Uterus (tissue), 4 donors: ENCODE measurements around the gene DLG4. TPM values are rescaled to one million over a fixed set of nuclear protein-coding genes. Genes with fewer than 3 reads are reported as not detected.

Experiments
- DNase-seq, 2 donors: peaks; one replicate each; pipeline ENCODE4 v3.0.0-alpha.2; 2019 to 2020
- H3K27ac ChIP-seq, 2 donors: fragments of 200-600 bp; sonication (generic); 1 replicate in 1 of 2; 2 replicates in 1 of 2; pipeline ENCODE4 v1.5.1; 2016 to 2018
- H3K27me3 ChIP-seq, 2 donors: fragments of 200-600 bp; sonication (generic); one replicate each; pipeline ENCODE4 v1.5.1; 2018 to 2019; ENCODE audit warnings: control low read depth in 1 of 2
- H3K36me3 ChIP-seq, 2 donors: fragments of 200-600 bp; sonication (generic); one replicate each; pipeline ENCODE4 v1.5.1; 2019; ENCODE audit warnings: control low read depth in 1 of 2
- H3K4me1 ChIP-seq, 2 donors: fragments of 200-600 bp; sonication (generic); one replicate each; pipeline ENCODE4 v1.5.1; 2018 to 2019; ENCODE audit warnings: control low read depth in 1 of 2
- H3K4me3 ChIP-seq, 2 donors: fragments of 200-600 bp; sonication (generic); 1 replicate in 1 of 2; 2 replicates in 1 of 2; pipeline ENCODE4 v1.5.1; 2018 to 2019; ENCODE audit warnings: mild to moderate bottlenecking in 1 of 2
- H3K9me3 ChIP-seq, 2 donors: fragments of 200-600 bp; sonication (generic); one replicate each; pipeline ENCODE4 v1.5.1; 2019; ENCODE audit warnings: control low read depth in 1 of 2
- CTCF ChIP-seq, 4 experiments: fragments of 200-600 bp in 2 of 4; fragments of 450-650 bp in 2 of 4; sonication (generic) in 2 of 4; IDR thresholded peaks; one replicate each; pipeline ENCODE4 v1.5.1; 2016 to 2019; ENCODE audit warnings: antibody characterized with exemption in 4 of 4, mild to moderate bottlenecking in 2 of 4, moderate library complexity in 1 of 4
- POLR2A ChIP-seq, 2 donors: fragments of 450-650 bp; IDR thresholded peaks; one replicate each; pipeline ENCODE4 v1.6.1; 2016; ENCODE audit warnings: antibody characterized with exemption in 2 of 2, mild to moderate bottlenecking in 1 of 2, moderate library complexity in 1 of 2
- intact Hi-C: fragments of 100-400 bp; cut with DNase I; formaldehyde crosslinking; loops from one replicate; pipeline ENCODE4 v1.15.1; 2023; ENCODE audit warnings: low total_unique reads
- total RNA-seq, 4 donors: library from RNA; depleted of rRNA in 3 of 4; stranded (reverse); fragments of >200 nt in 3 of 4; gene quantifications; one replicate each; pipeline versions ENCODE4 v1.1.0 to v1.2.4, GENCODE V29; 2014 to 2023
- donor health status: DM: yes; HTN: yes; CAD: no.

DLG4 gene
- total RNA-seq, 4 donors from 2014 or later: 22.8 to 64.0 (median 48.4) TPM

GRCh38 chr17:7176841-7177190 is 42.8 kb downstream of the DLG4 start:
- H3K9me3 ChIP-seq: no peaks in the 10 kb centered on the region
- no peak for DNase-seq
- H3K4me1 ChIP-seq: no peaks in the 10 kb centered on the region
- H3K4me3 ChIP-seq: no peak overlapping the region
- no peak overlapping the region for H3K27ac ChIP-seq
- TF ChIP-seq POLR2A (IDR thresholded peaks at IDR 0.05) (no peak), CTCF (IDR thresholded peaks at IDR 0.05) (no peak)
- H3K36me3 ChIP-seq: no peaks in the 10 kb centered on the region
- intact Hi-C loops: no loop called here
- H3K27me3 ChIP-seq: no peaks in the 10 kb centered on the region

DNA sequence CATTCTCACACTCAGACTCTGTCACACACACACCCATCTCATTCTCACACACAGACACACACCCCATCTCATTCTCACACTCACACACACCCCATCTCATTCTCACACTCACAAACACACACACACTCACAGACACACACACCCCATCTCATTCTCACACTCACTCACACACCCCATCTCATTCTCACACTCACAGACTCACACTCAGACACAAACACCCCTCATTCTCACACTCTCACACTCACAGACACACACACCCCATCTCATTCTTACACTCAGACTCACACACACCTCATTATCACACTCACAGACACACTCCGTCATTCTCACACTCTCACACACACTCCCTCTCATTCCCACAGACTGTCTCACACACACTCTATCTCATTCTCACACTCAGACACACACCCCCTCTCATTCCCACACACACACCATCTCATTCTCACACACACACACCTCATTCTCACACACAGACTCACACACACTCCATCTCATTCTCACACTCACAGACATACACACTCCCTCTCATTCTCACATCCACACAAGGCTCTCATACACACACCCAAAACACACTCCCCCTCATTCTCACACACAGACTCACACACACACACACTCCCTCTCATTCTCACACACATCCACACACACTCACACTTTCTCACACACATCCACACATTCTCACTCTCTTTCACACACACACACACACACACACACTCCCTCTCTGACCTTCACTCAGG is 43.4 kb downstream of the DLG4 start:
- H3K9me3 ChIP-seq: no peaks in the 10 kb centered on the region
- H3K4me1 ChIP-seq: no peaks in the 10 kb centered on the region
- H3K27me3 ChIP-seq: no peaks in the 10 kb centered on the region
- H3K36me3 ChIP-seq: no peaks in the 10 kb centered on the region
- no peak for DNase-seq
- TF ChIP-seq CTCF (IDR thresholded peaks at IDR 0.05) (no peak), POLR2A (IDR thresholded peaks at IDR 0.05) (no peak)
- H3K27ac ChIP-seq: no peak overlapping the region
- H3K4me3 ChIP-seq: no peak overlapping the region
- intact Hi-C loops: no loop called here

DNA sequence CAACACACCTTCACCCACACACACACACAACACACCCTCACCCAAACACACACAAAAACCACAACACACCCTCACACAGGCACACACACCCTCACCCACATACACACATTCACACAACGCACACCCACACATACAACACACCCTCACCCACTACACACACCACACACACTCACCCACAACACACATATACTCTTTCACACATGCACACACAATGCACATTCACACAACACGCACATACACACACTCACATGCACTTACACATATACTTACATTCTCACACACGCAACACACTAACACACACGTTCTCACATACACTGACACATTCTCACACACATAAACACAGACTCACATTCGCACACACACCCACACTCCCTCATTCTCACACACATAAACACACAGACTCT is 44.3 kb downstream of the DLG4 start:
- Histone ChIP-seq H3K9me3 (no peaks in the 10 kb centered on the region), H3K27me3 (no peaks in the 10 kb centered on the region), H3K27ac (no peak overlapping the region), H3K36me3 (no peaks in the 10 kb centered on the region), H3K4me1 (no peaks in the 10 kb centered on the region), H3K4me3 (no peak overlapping the region)
- intact Hi-C loops: no loop called here
- no peak for DNase-seq
- TF ChIP-seq POLR2A (IDR thresholded peaks at IDR 0.05) (no peak), CTCF (IDR thresholded peaks at IDR 0.05) (no peak)

GRCh38 chr17:7174603-7175326 is 44.9 kb downstream of the DLG4 start:
- H3K4me1 ChIP-seq: no peaks in the 10 kb centered on the region
- no peaks in the 10 kb centered on the region for H3K27me3 ChIP-seq
- no peak overlapping the region for H3K27ac ChIP-seq
- H3K4me3 ChIP-seq: no peak overlapping the region
- H3K9me3 ChIP-seq: no peaks in the 10 kb centered on the region
- TF ChIP-seq CTCF (IDR thresholded peaks at IDR 0.05) (no peak), POLR2A (IDR thresholded peaks at IDR 0.05) (no peak)
- intact Hi-C loops: no loop called here
- H3K36me3 ChIP-seq: no peaks in the 10 kb centered on the region
- DNase-seq: no peak
